ENCODE data around the gene ETV1. TPM values are rescaled to one million over a fixed set of nuclear protein-coding genes. Genes with fewer than 3 reads are reported as not detected.
A peak's percentile ranks its signal among the peaks of the same experiment; 100 is the strongest.

The ETV1 gene
- total and polyA plus RNA-seq, 9 of the 15 experiments (the other 6 are each of a cell fraction or from before 2014, with no cell fraction given): 7.2 to 27.4 (median 14.0) TPM

- TF ChIP-seq CEBPZ (IDR thresholded peaks at IDR 0.05; ENCODE audit: borderline replicate concordance, low read depth, low read length): no peak
- TF ChIP-seq RBM34 (IDR thresholded peaks at IDR 0.05; ENCODE audit: borderline replicate concordance, insufficient read depth, low read length): no peak
- no peak for TF ChIP-seq SNIP1 (IDR thresholded peaks at IDR 0.05; ENCODE audit: low read depth)
- peak; percentile 99 for TF ChIP-seq RAD51 (IDR thresholded peaks at IDR 0.05; ENCODE audit: borderline replicate concordance, low read depth)
- no peak for TF ChIP-seq ZNF311 (CRISPR knock-in tag; IDR thresholded peaks at IDR 0.05)
- no peak for TF ChIP-seq RBM14 (IDR thresholded peaks at IDR 0.05; ENCODE audit: borderline replicate concordance, insufficient read depth, low read depth, low read length)
- TF ChIP-seq ZNF79 (CRISPR knock-in tag; IDR thresholded peaks at IDR 0.05; ENCODE audit: low read depth): no peak
- TF ChIP-seq SIX5 (IDR thresholded peaks at IDR 0.05; ENCODE audit: borderline replicate concordance in 1 of 2, insufficient read depth in 1 of 2, low read depth in 1 of 2, low read length in 2 of 2): no peak
- TF ChIP-seq ZFX (CRISPR knock-in tag; IDR thresholded peaks at IDR 0.05): 0 out of 2 replicates have a peak, but pooled peaks have one; percentile 23
- TF ChIP-seq HDAC8 (tag; IDR thresholded peaks at IDR 0.05): no peak
- 0 out of 2 replicates have a peak, but pooled peaks have one; percentile 3 for TF ChIP-seq THRB (CRISPR knock-in tag; conservative IDR thresholded peaks at IDR 0.05)
- peak; percentile 49 for TF ChIP-seq FOSL1 (tag; conservative IDR thresholded peaks at IDR 0.05)
- no peak for TF ChIP-seq ETV1 (tag; conservative IDR thresholded peaks at IDR 0.05; ENCODE audit: low read depth)
- no peak for TF ChIP-seq THAP12 (CRISPR knock-in tag; IDR thresholded peaks at IDR 0.05)
- no peak; a peak in 2 of 4 replicates for TF ChIP-seq ZNF639 (CRISPR knock-in tag; conservative IDR thresholded peaks at IDR 0.05 in 1 of 2, IDR thresholded peaks at IDR 0.05 in 1 of 2)
- TF ChIP-seq TOE1 (IDR thresholded peaks at IDR 0.05; ENCODE audit: borderline replicate concordance): peak; percentile 99
- TF ChIP-seq TOE1 (CRISPR knock-in tag; IDR thresholded peaks at IDR 0.05; ENCODE audit: borderline replicate concordance, low read depth): no peak
These were observed 1.7 kb upstream of the ETV1 start (continued) for GRCh38 chr7:13990984-13991790.
